HepG2 (cell line): ENCODE measurements around the gene CDC20. TPM values are rescaled to one million over a fixed set of nuclear protein-coding genes. Genes with fewer than 3 reads are reported as not detected.

Experiments
- BRF2 ChIP-seq: sonication (generic); formaldehyde crosslinking; IDR thresholded peaks from 2 replicates; pipeline ENCODE4 v1.8.1; 2022; ENCODE audit warnings: mild to moderate bottlenecking, missing genetic modification reagents
- HOXA9 ChIP-seq: sonication (generic); formaldehyde crosslinking; IDR thresholded peaks from 2 replicates; pipeline ENCODE4 v1.8.1; 2022; ENCODE audit warnings: missing genetic modification reagents, mild to moderate bottlenecking, moderate library complexity, borderline replicate concordance
- KLF15 ChIP-seq: sonication (generic); formaldehyde crosslinking; IDR thresholded peaks from 2 replicates; pipeline ENCODE4 v1.8.1; 2023; ENCODE audit warnings: borderline replicate concordance, mild to moderate bottlenecking, inconsistent platforms, missing genetic modification reagents, mixed read lengths
- MAZ ChIP-seq, 2 experiments: sonication (generic) in 1 of 2; formaldehyde crosslinking in 1 of 2; IDR thresholded peaks; 2 replicates each; pipeline versions ENCODE4 v1.5.0 to v1.6.1; 2012 to 2020; ENCODE audit warnings: low read depth in 2 of 2, mild to moderate bottlenecking in 2 of 2, borderline replicate concordance in 1 of 2, improper control_type of control experiment in 1 of 2, low read length in 1 of 2, missing genetic modification reagents in 1 of 2, moderate library complexity in 1 of 2
- NKX3-1 ChIP-seq: sonication (generic); formaldehyde crosslinking; IDR thresholded peaks from 2 replicates; pipeline ENCODE4 v1.5.0; 2020; ENCODE audit warnings: missing genetic modification reagents
- ONECUT2 ChIP-seq: sonication (generic); formaldehyde crosslinking; IDR thresholded peaks from 2 replicates; pipeline ENCODE4 v1.4.0; 2020; ENCODE audit warnings: missing genetic modification reagents
- PAXIP1 ChIP-seq: sonication (generic); formaldehyde crosslinking; conservative IDR thresholded peaks from 2 replicates; pipeline ENCODE4 v1.4.0; 2020; ENCODE audit warnings: mild to moderate bottlenecking, missing genetic modification reagents, moderate library complexity
- RCOR2 ChIP-seq: IDR thresholded peaks from 2 replicates; pipeline ENCODE4 v1.6.1; 2016; ENCODE audit warnings: missing biosample characterization, missing genetic modification reagents
- SSRP1 ChIP-seq: IDR thresholded peaks from 2 replicates; pipeline ENCODE4 v1.6.1; 2016; ENCODE audit warnings: control low read depth
- STAG1 ChIP-seq: sonication (generic); formaldehyde crosslinking; IDR thresholded peaks from 2 replicates; pipeline ENCODE4 v1.4.0; 2020; ENCODE audit warnings: missing genetic modification reagents
- TBP ChIP-seq: sonication (generic); formaldehyde crosslinking; IDR thresholded peaks from 2 replicates; pipeline ENCODE4 v1.5.0; 2020; ENCODE audit warnings: missing genetic modification reagents
- TEAD2 ChIP-seq: sonication (generic); formaldehyde crosslinking; IDR thresholded peaks from 2 replicates; pipeline ENCODE4 v1.9.0; 2021; ENCODE audit warnings: missing genetic modification reagents
- TFDP1 ChIP-seq: IDR thresholded peaks from 2 replicates; pipeline ENCODE4 v1.6.1; 2016; ENCODE audit warnings: missing compliant biosample characterization, missing genetic modification reagents, borderline replicate concordance
- XRCC5 ChIP-seq: fragments of 200-400 bp; formaldehyde crosslinking; optimal IDR thresholded peaks from 2 replicates; pipeline ENCODE3; 2017; ENCODE audit warnings: mild to moderate bottlenecking, low read length
- ZEB1 ChIP-seq: IDR thresholded peaks from 2 replicates; pipeline ENCODE4 v1.6.1; 2012; ENCODE audit warnings: mild to moderate bottlenecking, low read depth, inconsistent platforms; ENCODE audit not compliant: insufficient replicate concordance
- ZFP90 ChIP-seq: sonication (generic); formaldehyde crosslinking; IDR thresholded peaks from 2 replicates; pipeline ENCODE4 v1.8.0; 2022; ENCODE audit warnings: missing genetic modification reagents, mild to moderate bottlenecking, inconsistent platforms, borderline replicate concordance
- ZNF350 ChIP-seq: sonication (generic); formaldehyde crosslinking; IDR thresholded peaks from 2 replicates; pipeline ENCODE4 v1.4.0; 2020; ENCODE audit warnings: mild to moderate bottlenecking, low read depth, missing genetic modification reagents, borderline replicate concordance
- ZNF768 ChIP-seq: sonication (generic); formaldehyde crosslinking; IDR thresholded peaks from 2 replicates; pipeline ENCODE4 v1.4.0; 2020; ENCODE audit warnings: missing genetic modification reagents
- ZNF776 ChIP-seq: sonication (generic); formaldehyde crosslinking; IDR thresholded peaks from 2 replicates; pipeline ENCODE4 v1.4.0; 2020; ENCODE audit warnings: mild to moderate bottlenecking, missing genetic modification reagents
- ZSCAN5A ChIP-seq: sonication (generic); formaldehyde crosslinking; IDR thresholded peaks from 2 replicates; pipeline ENCODE4 v1.8.0; 2022; ENCODE audit warnings: mild to moderate bottlenecking, missing genetic modification reagents, borderline replicate concordance
- polyA plus RNA-seq, 8 experiments: library from polyadenylated mRNA; depleted of rRNA in 3 of 8; stranded (reverse) in 7 of 8; unstranded in 1 of 8; fragments of >200 nt; fragmentation: Illumina TruSeq in 4 of 8; extraction: Trizol in 4 of 8; gene quantifications; 2 replicates each; pipeline versions ENCODE4 v1.2.1 to v1.2.3, GENCODE V29; 2011 to 2016; ENCODE audit warnings: low read depth in 4 of 8, missing spikeins in 1 of 8, mixed read lengths in 1 of 8; ENCODE audit not compliant: insufficient read depth in 1 of 8
- total RNA-seq, 5 experiments: library from RNA; depleted of rRNA; stranded (reverse); fragments of >200 nt; fragmentation: Illumina TruSeq; extraction: Trizol; gene quantifications; 2 replicates each; pipeline ENCODE4 v1.2.3, GENCODE V29; 2016; ENCODE audit warnings: low read depth in 1 of 5

The CDC20 gene
- total and polyA plus RNA-seq, 2 of the 13 experiments (the other 11 are each of a cell fraction or from before 2014, with no cell fraction given): 57.9 to 90.0 TPM

GRCh38 chr1:43367904-43368645 is 9.3 kb downstream of the CDC20 start, which contains the start of gene ELOVL1 (continued):
- TF ChIP-seq BRF2 (CRISPR knock-in tag): peak; percentile 59; the same call in 1 of the 2 replicates
- peak; percentile 76; the same call in 1 of the 2 replicates for TF ChIP-seq ZNF350 (CRISPR knock-in tag)
- 0 out of 2 replicates have a peak, but pooled peaks have one; percentile 10 for TF ChIP-seq ONECUT2 (CRISPR knock-in tag)
- TF ChIP-seq ZNF768 (CRISPR knock-in tag): peak; percentile 69
- peak; percentile 55; the same call in 1 of the 2 replicates for TF ChIP-seq RCOR2
- peak; percentile 50; the same call in 1 of the 2 replicates for TF ChIP-seq TEAD2 (CRISPR knock-in tag)
- peak; percentile 44; the same call in 1 of the 2 replicates for TF ChIP-seq STAG1 (CRISPR knock-in tag)
- no peak for TF ChIP-seq KLF15 (CRISPR knock-in tag)
- peak; percentile 88; the same call in 1 of the 2 replicates for TF ChIP-seq HOXA9 (CRISPR knock-in tag)
- TF ChIP-seq ZSCAN5A (CRISPR knock-in tag): peak; percentile 80; the same call in 1 of the 2 replicates
- no peak for TF ChIP-seq TBP (CRISPR knock-in tag)
- TF ChIP-seq PAXIP1 (CRISPR knock-in tag): no peak; the same call in 1 of the 2 replicates
- peak; percentile 58 for TF ChIP-seq ZEB1
- TF ChIP-seq SSRP1: no peak
- TF ChIP-seq ZNF776 (CRISPR knock-in tag): peak; percentile 80; the same call in 1 of the 2 replicates
- peak; percentile 77 for TF ChIP-seq TFDP1 (CRISPR knock-in tag)
- TF ChIP-seq XRCC5: peak; percentile 69
- TF ChIP-seq NKX3-1 (CRISPR knock-in tag): peak; percentile 84
- peak; percentile 81; the same call in 1 of the 2 replicates for TF ChIP-seq ZFP90
- no peak; the same call in 1 of the 2 replicates for TF ChIP-seq MAZ (IDR thresholded peaks at IDR 0.05; ENCODE audit: borderline replicate concordance, low read depth, low read length)
- TF ChIP-seq MAZ (CRISPR knock-in tag; IDR thresholded peaks at IDR 0.05; ENCODE audit: low read depth): peak; percentile 84
